Endothelial cell (in vitro differentiated cells): ENCODE measurements around the gene MAML3. TPM values are rescaled to one million over a fixed set of nuclear protein-coding genes. Genes with fewer than 3 reads are reported as not detected.

Source experiments
- DNase-seq: peaks from one replicate; pipeline ENCODE4 v3.0.0; 2021; ENCODE audit warnings: low spot score
- H3K27ac Mint-ChIP-seq: one replicate; pipeline ENCODE4 v1.8.0; 2021; ENCODE audit warnings: mixed read lengths, inconsistent platforms; ENCODE audit not compliant: unreplicated experiment
- H3K27me3 Mint-ChIP-seq: one replicate; pipeline ENCODE4 v1.8.0; 2021; ENCODE audit warnings: mild to moderate bottlenecking, moderate library complexity, mixed read lengths, inconsistent platforms; ENCODE audit not compliant: unreplicated experiment
- H3K36me3 Mint-ChIP-seq: one replicate; pipeline ENCODE4 v1.8.0; 2021; ENCODE audit warnings: mild to moderate bottlenecking, low read depth, mixed read lengths, inconsistent platforms; ENCODE audit not compliant: unreplicated experiment
- H3K4me1 Mint-ChIP-seq: one replicate; pipeline ENCODE4 v1.8.0; 2021; ENCODE audit warnings: mild to moderate bottlenecking, mixed read lengths, inconsistent platforms; ENCODE audit not compliant: unreplicated experiment
- H3K4me3 Mint-ChIP-seq: one replicate; pipeline ENCODE4 v1.8.0; 2021; ENCODE audit warnings: mild to moderate bottlenecking, mixed read lengths, inconsistent platforms; ENCODE audit not compliant: unreplicated experiment
- H3K9me3 Mint-ChIP-seq: one replicate; pipeline ENCODE4 v1.8.0; 2021; ENCODE audit warnings: mixed read lengths, inconsistent platforms; ENCODE audit not compliant: unreplicated experiment
- total RNA-seq: library from RNA; stranded (reverse); fragmentation: NEBNext Ultra II Directional; extraction: Animal tissue kit (Norgen Biotek cat#: 25700); gene quantifications from one replicate; pipeline ENCODE4 v1.2.1, GENCODE V29; 2021; ENCODE audit not compliant: unreplicated experiment
- TF ChIP-seq, protein P1 (sequence below): fragments of 200-600 bp; sonication (generic); IDR thresholded peaks from one replicate; pipeline ENCODE4 v1.5.0; 2021; ENCODE audit warnings: antibody characterized with exemption; ENCODE audit not compliant: unreplicated experiment

MAML3 gene
- total RNA-seq, 1 donor from 2014 or later, result 31.0 TPM

GRCh38 chr4:139834981-139835391 lies 319.0 kb downstream of the MAML3 start:
- DNase-seq, result no peak
- no peak overlapping the region for H3K27ac Mint-ChIP-seq
- H3K27me3 Mint-ChIP-seq, result peaks cover 3% of the 10 kb centered on the region

GRCh38 chr4:139834226-139834662 lies 319.7 kb downstream of the MAML3 start:
- no peak for DNase-seq
- Mint-ChIP-seq H3K9me3 (no peaks in the 10 kb centered on the region), H3K36me3 (peaks cover 10% of the 10 kb centered on the region), H3K27me3 (no peaks in the 10 kb centered on the region), H3K27ac (no peak overlapping the region), H3K4me1 (peaks cover 29% of the 10 kb centered on the region), H3K4me3 (no peak overlapping the region)
- TF ChIP-seq, protein P1, sequence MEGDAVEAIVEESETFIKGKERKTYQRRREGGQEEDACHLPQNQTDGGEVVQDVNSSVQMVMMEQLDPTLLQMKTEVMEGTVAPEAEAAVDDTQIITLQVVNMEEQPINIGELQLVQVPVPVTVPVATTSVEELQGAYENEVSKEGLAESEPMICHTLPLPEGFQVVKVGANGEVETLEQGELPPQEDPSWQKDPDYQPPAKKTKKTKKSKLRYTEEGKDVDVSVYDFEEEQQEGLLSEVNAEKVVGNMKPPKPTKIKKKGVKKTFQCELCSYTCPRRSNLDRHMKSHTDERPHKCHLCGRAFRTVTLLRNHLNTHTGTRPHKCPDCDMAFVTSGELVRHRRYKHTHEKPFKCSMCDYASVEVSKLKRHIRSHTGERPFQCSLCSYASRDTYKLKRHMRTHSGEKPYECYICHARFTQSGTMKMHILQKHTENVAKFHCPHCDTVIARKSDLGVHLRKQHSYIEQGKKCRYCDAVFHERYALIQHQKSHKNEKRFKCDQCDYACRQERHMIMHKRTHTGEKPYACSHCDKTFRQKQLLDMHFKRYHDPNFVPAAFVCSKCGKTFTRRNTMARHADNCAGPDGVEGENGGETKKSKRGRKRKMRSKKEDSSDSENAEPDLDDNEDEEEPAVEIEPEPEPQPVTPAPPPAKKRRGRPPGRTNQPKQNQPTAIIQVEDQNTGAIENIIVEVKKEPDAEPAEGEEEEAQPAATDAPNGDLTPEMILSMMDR, result no peak

More at GRCh38 chr4:139834981-139835391, 319.0 kb downstream of the MAML3 start:
- no peaks in the 10 kb centered on the region for H3K9me3 Mint-ChIP-seq
- H3K36me3 Mint-ChIP-seq, result peaks cover 3% of the 10 kb centered on the region
- TF ChIP-seq, protein P1, result no peak
- H3K4me3 Mint-ChIP-seq, result no peak overlapping the region
- peaks cover 25% of the 10 kb centered on the region for H3K4me1 Mint-ChIP-seq

- H3K4me3 Mint-ChIP-seq, result peak overlapping the region; percentile 5
- H3K27ac Mint-ChIP-seq, result no peak overlapping the region
- H3K9me3 Mint-ChIP-seq, result no peaks in the 10 kb centered on the region
These were observed 320.7 kb downstream of the MAML3 start for GRCh38 chr4:139833151-139833910.

DNA sequence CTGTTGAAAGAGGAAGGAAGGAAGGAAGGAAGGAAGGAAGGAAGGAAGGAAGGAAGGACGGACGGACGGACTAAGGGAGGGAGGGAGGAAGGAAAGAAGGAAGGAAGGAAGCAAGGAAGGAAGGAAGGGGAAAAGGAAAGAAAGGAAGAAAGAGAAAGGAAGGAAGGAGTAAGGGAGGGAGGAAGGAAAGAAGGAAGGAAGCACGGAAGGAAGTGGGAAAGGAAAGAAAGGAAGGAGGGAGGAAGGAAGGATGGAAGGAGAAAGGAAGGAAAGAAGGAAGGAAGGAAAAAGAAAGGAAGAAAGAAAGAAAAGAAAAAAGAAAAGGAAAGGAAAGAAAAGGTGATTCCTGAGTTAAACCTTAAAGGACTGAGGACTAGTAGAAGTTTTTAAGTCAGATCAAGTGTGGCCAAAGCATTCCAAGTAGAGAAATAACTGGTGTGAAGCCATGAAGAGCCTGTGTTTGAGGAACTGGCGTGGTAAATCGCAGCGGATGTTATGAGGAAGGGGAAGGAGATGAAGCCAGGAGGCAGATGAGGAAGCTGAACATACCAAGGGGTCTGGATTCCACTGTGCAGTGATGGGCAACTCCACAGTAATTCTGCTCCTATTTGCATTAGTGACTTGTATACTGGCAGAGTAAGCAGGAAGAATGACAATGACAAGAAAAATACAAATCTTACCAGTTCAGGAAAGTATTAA lies 324.9 kb downstream of the MAML3 start:
- H3K36me3 Mint-ChIP-seq, result peaks cover 15% of the 10 kb centered on the region
- TF ChIP-seq, protein P1, result no peak
- H3K27me3 Mint-ChIP-seq, result peaks cover 6% of the 10 kb centered on the region
- peaks cover 50% of the 10 kb centered on the region for H3K4me1 Mint-ChIP-seq
- H3K9me3 Mint-ChIP-seq, result no peaks in the 10 kb centered on the region
- no peak for DNase-seq
- H3K4me3 Mint-ChIP-seq, result no peak overlapping the region
- peak overlapping the region; percentile 54 for H3K27ac Mint-ChIP-seq

More at GRCh38 chr4:139833151-139833910, 320.7 kb downstream of the MAML3 start:
- Mint-ChIP-seq H3K27me3 (no peaks in the 10 kb centered on the region), H3K36me3 (peaks cover 11% of the 10 kb centered on the region), H3K4me1 (peaks cover 33% of the 10 kb centered on the region)
- TF ChIP-seq, protein P1, result no peak
- no peak for DNase-seq

DNA sequence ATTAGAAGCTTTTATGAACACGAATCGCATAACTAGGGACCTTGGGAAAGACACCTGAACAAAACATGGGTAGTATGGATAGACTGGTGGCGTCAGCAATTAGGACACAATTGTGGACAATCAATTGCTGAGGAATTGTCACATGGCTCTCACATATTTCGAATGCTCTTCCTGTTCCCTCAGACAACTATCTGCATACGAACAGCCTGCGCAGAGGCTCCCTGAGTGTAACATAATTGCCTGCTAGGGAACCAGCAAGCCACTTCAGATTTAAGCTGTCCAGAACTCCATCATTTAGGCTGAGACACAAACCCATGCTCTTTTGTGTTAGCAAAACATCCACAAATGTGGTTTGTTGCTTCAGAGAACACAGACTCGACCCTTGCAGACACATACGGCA lies 327.6 kb downstream of the MAML3 start:
- Mint-ChIP-seq H3K36me3 (peaks cover 20% of the 10 kb centered on the region), H3K27me3 (peaks cover 9% of the 10 kb centered on the region), H3K27ac (peak overlapping the region; percentile 46), H3K9me3 (no peaks in the 10 kb centered on the region), H3K4me1 (peaks cover 66% of the 10 kb centered on the region), H3K4me3 (no peak overlapping the region)
- TF ChIP-seq, protein P1, result no peak
- DNase-seq, result no peak
